Upper lobe of left lung (tissue), 4 donors: ENCODE measurements around the gene KIF6.

Source experiments
- CTCF ChIP-seq, 6 experiments: fragments of 450-650 bp in 4 of 6; fragments of 200-600 bp in 2 of 6; sonication (generic) in 2 of 6; IDR thresholded peaks; one replicate each; pipeline ENCODE4 v1.5.1; 2016 to 2019; ENCODE audit warnings: antibody characterized with exemption in 6 of 6
- POLR2A ChIP-seq, 4 donors: fragments of 450-650 bp; IDR thresholded peaks; one replicate each; pipeline ENCODE4 v1.5.1; 2016 to 2017; ENCODE audit warnings: antibody characterized with exemption in 4 of 4, mild to moderate bottlenecking in 2 of 4
- POLR2AphosphoS5 ChIP-seq, 2 donors: sonication (generic); formaldehyde crosslinking; IDR thresholded peaks; one replicate each; pipeline ENCODE4 v1.5.1; 2017; ENCODE audit warnings: antibody characterized with exemption in 2 of 2

GRCh38 chr6:39657355-39658135 is 67.7 kb downstream of the KIF6 start:
- no peak for TF ChIP-seq POLR2AphosphoS5 (IDR thresholded peaks at IDR 0.05)
- TF ChIP-seq CTCF (IDR thresholded peaks at IDR 0.05), result no peak
- no peak for TF ChIP-seq POLR2A (IDR thresholded peaks at IDR 0.05)
